Bronchial epithelial cell (primary cell): ENCODE data around the gene MGLL. TPM values are rescaled to one million over a fixed set of nuclear protein-coding genes. Genes with fewer than 3 reads are reported as not detected.

Experiments used
- DNase-seq: peaks from one replicate; pipeline ENCODE4 v3.0.0-alpha.2; 2010; ENCODE audit warnings: low read depth
- FAIRE-seq: peaks from 2 replicates; lab custom pipeline; 2011; peaks lifted over from hg19 to GRCh38; lab: Jason Lieb, UNC
- H3K27me3 ChIP-seq: 2 replicates; pipeline ENCODE4 v1.5.1; 2011; ENCODE audit warnings: low read length; ENCODE audit not compliant: control insufficient read depth, insufficient read depth
- H3K36me3 ChIP-seq: 2 replicates; pipeline ENCODE4 v1.5.1; 2011; ENCODE audit warnings: low read length; ENCODE audit not compliant: control insufficient read depth, insufficient read depth
- H3K4me3 ChIP-seq: 2 replicates; pipeline ENCODE4 v1.5.1; 2011; ENCODE audit warnings: mild to moderate bottlenecking, low read depth, low read length, control low read depth
- total RNA-seq: library from RNA; depleted of rRNA; stranded (reverse); fragments of >200 nt; gene quantifications from 2 replicates; pipeline ENCODE4 v1.2.1, GENCODE V29; 2014
- TF ChIP-seq, protein P1 (sequence below): IDR thresholded peaks from 2 replicates; pipeline ENCODE4 v1.5.1; 2011; ENCODE audit warnings: mild to moderate bottlenecking, moderate library complexity, low read length, control low read depth, inconsistent platforms; ENCODE audit not compliant: insufficient read depth, severe bottlenecking

Gene MGLL
- total RNA-seq, 1 donor from 2014 or later, result 25.5 TPM

- FAIRE-seq (no peak), DNase-seq (no peak)
- TF ChIP-seq, protein P1, sequence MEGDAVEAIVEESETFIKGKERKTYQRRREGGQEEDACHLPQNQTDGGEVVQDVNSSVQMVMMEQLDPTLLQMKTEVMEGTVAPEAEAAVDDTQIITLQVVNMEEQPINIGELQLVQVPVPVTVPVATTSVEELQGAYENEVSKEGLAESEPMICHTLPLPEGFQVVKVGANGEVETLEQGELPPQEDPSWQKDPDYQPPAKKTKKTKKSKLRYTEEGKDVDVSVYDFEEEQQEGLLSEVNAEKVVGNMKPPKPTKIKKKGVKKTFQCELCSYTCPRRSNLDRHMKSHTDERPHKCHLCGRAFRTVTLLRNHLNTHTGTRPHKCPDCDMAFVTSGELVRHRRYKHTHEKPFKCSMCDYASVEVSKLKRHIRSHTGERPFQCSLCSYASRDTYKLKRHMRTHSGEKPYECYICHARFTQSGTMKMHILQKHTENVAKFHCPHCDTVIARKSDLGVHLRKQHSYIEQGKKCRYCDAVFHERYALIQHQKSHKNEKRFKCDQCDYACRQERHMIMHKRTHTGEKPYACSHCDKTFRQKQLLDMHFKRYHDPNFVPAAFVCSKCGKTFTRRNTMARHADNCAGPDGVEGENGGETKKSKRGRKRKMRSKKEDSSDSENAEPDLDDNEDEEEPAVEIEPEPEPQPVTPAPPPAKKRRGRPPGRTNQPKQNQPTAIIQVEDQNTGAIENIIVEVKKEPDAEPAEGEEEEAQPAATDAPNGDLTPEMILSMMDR, result no peak
- H3K4me3 ChIP-seq, result no peak overlapping the region
- no peaks in the 10 kb centered on the region for H3K36me3 ChIP-seq
- H3K27me3 ChIP-seq, result no peaks in the 10 kb centered on the region
Observed at GRCh38 chr3:127835993-127836882, 13.9 kb upstream of the MGLL start.

DNA sequence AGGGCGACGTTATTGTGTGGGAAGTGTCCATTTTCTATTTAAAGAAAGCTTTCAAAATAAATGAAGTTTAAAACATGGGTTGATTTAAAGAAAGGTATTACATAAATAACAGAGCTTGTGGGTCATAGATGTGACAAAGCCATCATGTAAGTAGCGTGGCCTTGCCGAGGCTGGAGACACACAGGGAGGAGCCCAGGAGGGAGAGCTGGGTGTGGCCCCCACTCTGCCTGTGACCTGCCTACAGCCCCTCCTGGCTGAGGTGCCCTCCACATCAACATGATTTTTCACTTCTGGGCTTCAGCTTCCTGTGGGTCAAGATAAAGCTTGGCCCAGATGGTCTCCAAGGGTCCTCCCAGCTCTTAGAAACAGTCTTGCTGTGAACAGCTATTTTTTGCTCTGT lies 12.5 kb upstream of the MGLL start:
- no peak for FAIRE-seq
- H3K36me3 ChIP-seq, result no peaks in the 10 kb centered on the region
- TF ChIP-seq, protein P1, result no peak
- no peak for DNase-seq
- no peak overlapping the region for H3K4me3 ChIP-seq
- H3K27me3 ChIP-seq, result no peaks in the 10 kb centered on the region

- no peaks in the 10 kb centered on the region for H3K36me3 ChIP-seq
- TF ChIP-seq, protein P1, result no peak
- FAIRE-seq (peak; percentile 93), DNase-seq (peak; percentile 93)
- H3K4me3 ChIP-seq, result no peak overlapping the region
- no peaks in the 10 kb centered on the region for H3K27me3 ChIP-seq
Observed at GRCh38 chr3:127833281-127834032, 11.1 kb upstream of the MGLL start.

- TF ChIP-seq, protein P1, result peak; percentile 40
- H3K27me3 ChIP-seq, result no peaks in the 10 kb centered on the region
- H3K4me3 ChIP-seq, result no peak overlapping the region
- no peaks in the 10 kb centered on the region for H3K36me3 ChIP-seq
- DNase-seq (no peak), FAIRE-seq (no peak)
Observed at GRCh38 chr3:127831723-127832172, 9.4 kb upstream of the MGLL start.

- FAIRE-seq (no peak), DNase-seq (no peak)
- Histone ChIP-seq H3K36me3 (no peaks in the 10 kb centered on the region), H3K27me3 (no peaks in the 10 kb centered on the region), H3K4me3 (no peak overlapping the region)
- TF ChIP-seq, protein P1, result no peak
Observed at GRCh38 chr3:127829537-127829936, 7.2 kb upstream of the MGLL start.
